Measurements from ENCODE around the gene SUCLG2. TPM values are rescaled to one million over a fixed set of nuclear protein-coding genes. Genes with fewer than 3 reads are reported as not detected.
A peak's percentile ranks its signal among the peaks of the same experiment; 100 is the strongest.

Gene SUCLG2
- total RNA-seq, 3 donors from 2014 or later (not counting 1 experiment from before 2014, with no cell fraction given): 43.6 to 55.8 (median 49.9) TPM

DNA sequence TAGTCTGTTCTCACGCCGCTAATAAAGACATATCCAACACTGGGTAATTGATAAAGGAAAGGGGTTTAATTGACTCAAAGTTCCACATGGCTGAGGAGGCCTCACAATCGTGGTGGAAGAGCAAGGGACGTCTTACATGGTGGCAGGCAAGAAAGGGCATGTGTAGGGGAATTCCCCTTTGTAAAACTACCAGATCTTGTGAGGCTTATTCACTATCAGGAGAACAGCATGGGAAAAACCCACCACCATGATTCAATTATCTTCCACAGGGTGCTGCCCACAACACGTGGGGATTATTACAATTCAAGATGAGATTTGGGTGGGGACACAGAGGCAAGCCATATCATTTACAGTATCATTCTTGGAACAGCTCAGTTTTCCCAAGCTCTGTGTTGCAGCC, 268.0 kb downstream of the SUCLG2 start:
- intact Hi-C loops (cut with micrococcal nuclease): no loop called here
- Mint-ChIP-seq H3K4me1 (peaks cover 15 to 21% of the 10 kb centered on the region in 2 donors), H3K9me3 (no peaks in the 10 kb centered on the region), H3K27ac (no peak overlapping the region), H3K27me3 (ENCODE audit: low read depth in 2 of 2) (no peaks in the 10 kb centered on the region), H3K36me3 (no peaks in the 10 kb centered on the region), H3K4me3 (no peak overlapping the region)
- Histone ChIP-seq H3K27ac (ENCODE audit: low read length) (no peak overlapping the region), H3K4me3 (ENCODE audit: low read length) (no peak overlapping the region), H3K27me3 (ENCODE audit: control insufficient read depth, insufficient read depth, low read length) (no peaks in the 10 kb centered on the region), H3K36me3 (ENCODE audit: control insufficient read depth, insufficient read depth, low read length) (peaks cover 2% of the 10 kb centered on the region), H3K9me3 (ENCODE audit: control insufficient read depth, insufficient read depth, low read length) (no peaks in the 10 kb centered on the region), H3K4me1 (ENCODE audit: control insufficient read depth, insufficient read depth, low read length) (no peaks in the 10 kb centered on the region)
- ATAC-seq (no peak), DNase-seq (no peak)
- TF ChIP-seq CTCF (IDR thresholded peaks at IDR 0.05): no peak
- 64% methylated on average over 5 of the region's 5 CpGs for WGBS (ENCODE audit: insufficient coverage)

DNA sequence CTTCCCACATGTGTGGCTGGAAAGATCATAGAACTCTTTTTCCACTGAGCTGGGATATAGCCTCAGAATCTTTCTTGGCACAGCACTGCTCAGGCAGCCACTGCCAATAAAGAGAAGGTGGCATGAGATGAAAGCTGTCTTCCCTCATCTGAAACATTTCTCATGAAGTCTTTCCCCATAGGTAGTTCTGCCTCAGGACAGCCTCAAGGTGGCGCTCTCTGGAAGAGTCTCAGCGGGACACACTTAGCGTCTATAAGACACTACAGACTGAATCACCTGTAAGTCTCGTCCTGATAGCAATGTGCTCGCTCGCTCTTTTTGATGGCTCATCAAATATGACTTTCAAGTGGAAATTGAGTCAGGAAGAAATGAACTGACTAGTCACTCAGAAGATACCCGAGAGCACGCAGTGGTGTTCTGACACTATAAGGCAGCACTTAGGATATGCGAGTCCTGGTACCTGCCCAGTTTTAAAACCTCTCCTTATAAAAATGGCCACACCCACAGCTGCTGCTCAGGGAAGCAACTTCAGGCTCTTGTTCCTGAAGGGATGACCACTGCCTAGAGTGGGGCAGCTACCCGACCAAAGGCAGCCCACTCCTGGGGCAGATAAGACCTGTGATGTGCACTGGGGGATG, 269.5 kb downstream of the SUCLG2 start:
- Mint-ChIP-seq H3K9me3 (no peaks in the 10 kb centered on the region), H3K4me3 (no peak overlapping the region), H3K36me3 (no peaks in the 10 kb centered on the region), H3K27ac (no peak overlapping the region), H3K27me3 (ENCODE audit: low read depth in 2 of 2) (no peaks in the 10 kb centered on the region), H3K4me1 (peaks cover 14 to 15% of the 10 kb centered on the region in 2 donors)
- Histone ChIP-seq H3K4me3 (ENCODE audit: low read length) (no peak overlapping the region), H3K27ac (ENCODE audit: low read length) (no peak overlapping the region), H3K36me3 (ENCODE audit: control insufficient read depth, insufficient read depth, low read length) (peaks cover 2% of the 10 kb centered on the region), H3K27me3 (ENCODE audit: control insufficient read depth, insufficient read depth, low read length) (no peaks in the 10 kb centered on the region), H3K9me3 (ENCODE audit: control insufficient read depth, insufficient read depth, low read length) (no peaks in the 10 kb centered on the region), H3K4me1 (ENCODE audit: control insufficient read depth, insufficient read depth, low read length) (no peaks in the 10 kb centered on the region)
- 88% methylated on average over 10 of the region's 10 CpGs for WGBS (ENCODE audit: insufficient coverage)
- peak in 1 of 2 donors; percentile 60 for DNase-seq
- peak in 2 of 3 donors; percentile 38 to 50 for ATAC-seq
- intact Hi-C loops (cut with micrococcal nuclease): loop anchor here (5.0 kb wide), 2 partner anchors 1492 to 1507 kb away; no protein-coding TSS in a partner anchor
- TF ChIP-seq CTCF (IDR thresholded peaks at IDR 0.05): peak; percentile 39

DNA sequence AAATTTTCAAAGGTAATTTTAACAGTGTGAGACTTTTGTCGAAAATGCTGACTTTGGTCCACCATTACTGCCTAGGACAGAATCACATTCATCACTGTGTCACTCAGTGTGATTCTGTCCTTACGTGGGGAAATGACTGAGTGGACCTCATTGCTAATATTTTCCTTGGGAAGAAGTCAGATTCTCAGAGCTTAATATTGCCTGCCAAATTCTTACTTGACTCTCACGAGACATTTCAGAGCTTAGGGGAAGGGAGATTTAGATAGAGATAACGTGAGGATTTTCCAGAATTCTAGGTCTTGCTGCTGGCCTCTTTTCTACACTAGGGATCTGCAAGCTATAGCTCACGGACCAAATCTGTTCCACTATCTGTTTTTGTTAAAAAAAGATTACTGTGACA, 270.4 kb downstream of the SUCLG2 start:
- no peaks in the 10 kb centered on the region for H3K4me1 ChIP-seq (ENCODE audit: control insufficient read depth, insufficient read depth, low read length)
- DNase-seq: no peak
- WGBS (ENCODE audit: insufficient coverage): 97% methylated on average over 5 of the region's 5 CpGs
- ATAC-seq: no peak
- H3K27me3 ChIP-seq (ENCODE audit: control insufficient read depth, insufficient read depth, low read length): no peaks in the 10 kb centered on the region
- Mint-ChIP-seq H3K9me3 (no peaks in the 10 kb centered on the region), H3K36me3 (no peaks in the 10 kb centered on the region), H3K4me3 (no peak overlapping the region), H3K4me1 (peaks cover 12 to 15% of the 10 kb centered on the region in 2 donors), H3K27me3 (ENCODE audit: low read depth in 2 of 2) (no peaks in the 10 kb centered on the region), H3K27ac (no peak overlapping the region)
- peaks cover 5% of the 10 kb centered on the region for H3K36me3 ChIP-seq (ENCODE audit: control insufficient read depth, insufficient read depth, low read length)
- no peak overlapping the region for H3K4me3 ChIP-seq (ENCODE audit: low read length)
- no peaks in the 10 kb centered on the region for H3K9me3 ChIP-seq (ENCODE audit: control insufficient read depth, insufficient read depth, low read length)
- TF ChIP-seq CTCF (IDR thresholded peaks at IDR 0.05): no peak
- no peak overlapping the region for H3K27ac ChIP-seq (ENCODE audit: low read length)
- intact Hi-C loops (cut with micrococcal nuclease): loop anchor here (5.0 kb wide), 2 partner anchors 1493 to 1508 kb away; no protein-coding TSS in a partner anchor

- Histone ChIP-seq H3K27ac (ENCODE audit: low read length) (no peak overlapping the region), H3K4me3 (ENCODE audit: low read length) (no peak overlapping the region), H3K9me3 (ENCODE audit: control insufficient read depth, insufficient read depth, low read length) (no peaks in the 10 kb centered on the region), H3K27me3 (ENCODE audit: control insufficient read depth, insufficient read depth, low read length) (no peaks in the 10 kb centered on the region), H3K4me1 (ENCODE audit: control insufficient read depth, insufficient read depth, low read length) (no peaks in the 10 kb centered on the region), H3K36me3 (ENCODE audit: control insufficient read depth, insufficient read depth, low read length) (peaks cover 5% of the 10 kb centered on the region)
- Mint-ChIP-seq H3K27me3 (ENCODE audit: low read depth in 2 of 2) (no peaks in the 10 kb centered on the region), H3K4me3 (no peak overlapping the region), H3K9me3 (no peaks in the 10 kb centered on the region), H3K36me3 (no peaks in the 10 kb centered on the region), H3K27ac (no peak overlapping the region), H3K4me1 (peaks cover 6 to 10% of the 10 kb centered on the region in 2 donors)
- WGBS (ENCODE audit: insufficient coverage): 86% methylated on average over 7 of the region's 7 CpGs
- TF ChIP-seq CTCF (IDR thresholded peaks at IDR 0.05): no peak
- intact Hi-C loops (cut with micrococcal nuclease): loop anchor here (5.0 kb wide), 2 partner anchors 1494 to 1509 kb away; no protein-coding TSS in a partner anchor
- no peak for ATAC-seq
- DNase-seq: no peak
These were observed 271.0 kb downstream of the SUCLG2 start for GRCh38 chr3:67383379-67383778.

All from natural killer cell (primary cell).